SU-DHL-6 (cell line): ENCODE data around the gene TRIM43.
"Not testable (repeated sequence)": the region's sequence is repeated elsewhere in the genome, so short reads cannot be mapped to it uniquely, and the experiment has no call there.

Experiments
- H2AFZ ChIP-seq: fragments of 200-600 bp; sonication (generic); 2 replicates; pipeline ENCODE4 v1.6.1; 2014; ENCODE audit warnings: low read depth, mild to moderate bottlenecking, moderate library complexity, mixed read lengths, antibody characterized with exemption, low read length; ENCODE audit not compliant: severe bottlenecking
- H3F3A ChIP-seq: fragments of 200-600 bp; shearing (Covaris generic); 2 replicates; pipeline ENCODE4 v1.6.0; 2016; ENCODE audit warnings: antibody characterized with exemption, mild to moderate bottlenecking; ENCODE audit not compliant: insufficient read depth
- H3K27ac ChIP-seq: fragments of 200-600 bp; sonication (generic); 2 replicates; pipeline ENCODE4 v1.5.1; 2016; ENCODE audit warnings: low read depth, mild to moderate bottlenecking, low read length, moderate library complexity, mixed read lengths
- H3K27me3 ChIP-seq: fragments of 200-600 bp; sonication (generic), shearing (Covaris generic); 2 replicates; pipeline ENCODE4 v1.6.0; 2014; ENCODE audit warnings: mild to moderate bottlenecking, low read length
- H3K36me3 ChIP-seq: fragments of 200-600 bp; sonication (generic); 2 replicates; pipeline ENCODE4 v1.6.1; 2014; ENCODE audit warnings: mild to moderate bottlenecking, low read length, mixed read lengths
- H3K4me2 ChIP-seq: fragments of 300-600, 200-600 bp; shearing (Covaris generic), sonication (generic); 2 replicates; pipeline ENCODE4 v1.6.0; 2014; ENCODE audit warnings: low read length, low read depth, mild to moderate bottlenecking; ENCODE audit not compliant: poor library complexity, severe bottlenecking
- H3K4me3 ChIP-seq: fragments of 200-600 bp; sonication (generic); 2 replicates; pipeline ENCODE4 v1.5.1; 2014; ENCODE audit warnings: antibody characterized with exemption, low read length, mild to moderate bottlenecking, mixed read lengths; ENCODE audit not compliant: insufficient read depth, poor library complexity, severe bottlenecking
- H3K79me2 ChIP-seq: fragments of 200-600 bp; sonication (generic); 2 replicates; pipeline ENCODE4 v1.6.1; 2014; ENCODE audit warnings: mild to moderate bottlenecking, low read length, moderate library complexity; ENCODE audit not compliant: insufficient read depth
- H3K9ac ChIP-seq: fragments of 200-600 bp; sonication (generic); 2 replicates; pipeline ENCODE4 v1.7.0; 2014; ENCODE audit warnings: mild to moderate bottlenecking, low read length
- H3K9me2 ChIP-seq: fragments of 200-600 bp; sonication (generic); replicated peaks from 2 replicates; pipeline ENCODE4 v1.6.1; 2014; ENCODE audit warnings: low read length; ENCODE audit not compliant: insufficient read depth
- H3K9me3 ChIP-seq: fragments of 200-600 bp; sonication (generic); 2 replicates; pipeline ENCODE4 v1.6.1; 2014; ENCODE audit warnings: low read length, mixed read lengths; ENCODE audit not compliant: insufficient read depth
- H4K20me1 ChIP-seq: fragments of 200-600 bp; sonication (generic); 2 replicates; pipeline ENCODE4 v1.6.1; 2014; ENCODE audit warnings: low read depth, mild to moderate bottlenecking, antibody characterized with exemption, low read length, moderate library complexity, mixed read lengths
- CTCF ChIP-seq: fragments of 200-600 bp; sonication (generic); IDR thresholded peaks from one replicate; pipeline ENCODE4 v1.5.1; 2017; ENCODE audit warnings: antibody characterized with exemption, mild to moderate bottlenecking, low read length, moderate library complexity; ENCODE audit not compliant: insufficient read depth, poor library complexity, severe bottlenecking
- EZH2phosphoT487 ChIP-seq: fragments of 200-600 bp; sonication (generic), shearing (Covaris generic); conservative IDR thresholded peaks from 2 replicates; pipeline ENCODE4 v1.6.1; 2018; ENCODE audit warnings: mild to moderate bottlenecking, antibody characterized with exemption, low read length, moderate library complexity, mixed read lengths

TRIM43 gene

GRCh38 chr2:95573866-95574265 lies 17.9 kb upstream of the TRIM43 start:
- Histone ChIP-seq H4K20me1 (no peaks in the 10 kb centered on the region), H3K9me2 (no peaks in the 10 kb centered on the region), H3K4me3 (no peak overlapping the region), H3K79me2 (no peaks in the 10 kb centered on the region), H3K27me3 (no peaks in the 10 kb centered on the region; the same call in 1 of the 2 replicates), H3K9ac (no peak overlapping the region), H3K27ac (no peak overlapping the region), H3K9me3 (no peaks in the 10 kb centered on the region), H3F3A (no peaks in the 10 kb centered on the region), H3K36me3 (no peaks in the 10 kb centered on the region), H3K4me2 (no peak overlapping the region), H2AFZ (no peak overlapping the region)
- TF ChIP-seq CTCF (no peak), EZH2phosphoT487 (no peak)

GRCh38 chr2:95574506-95574905 lies 17.3 kb upstream of the TRIM43 start:
- no peaks in the 10 kb centered on the region for H3K9me2 ChIP-seq
- H2AFZ ChIP-seq: no peak overlapping the region
- H3K4me3 ChIP-seq: no peak overlapping the region
- no peaks in the 10 kb centered on the region for H3K36me3 ChIP-seq
- no peaks in the 10 kb centered on the region; the same call in 1 of the 2 replicates for H3K27me3 ChIP-seq
- H3K4me2 ChIP-seq: no peak overlapping the region
- H3K27ac ChIP-seq: no peak overlapping the region
- no peaks in the 10 kb centered on the region for H3F3A ChIP-seq
- H3K79me2 ChIP-seq: no peaks in the 10 kb centered on the region
- no peaks in the 10 kb centered on the region for H3K9me3 ChIP-seq
- TF ChIP-seq EZH2phosphoT487 (no peak), CTCF (no peak)
- H4K20me1 ChIP-seq: no peaks in the 10 kb centered on the region
- H3K9ac ChIP-seq: no peak overlapping the region

GRCh38 chr2:95575857-95576256 lies 15.9 kb upstream of the TRIM43 start:
- no peak overlapping the region for H3K27ac ChIP-seq
- H2AFZ ChIP-seq: no peak overlapping the region
- H3K9me3 ChIP-seq: no peaks in the 10 kb centered on the region
- no peak overlapping the region for H3K4me3 ChIP-seq
- H3K9ac ChIP-seq: no peak overlapping the region
- no peaks in the 10 kb centered on the region for H4K20me1 ChIP-seq
- no peak overlapping the region for H3K4me2 ChIP-seq
- H3F3A ChIP-seq: no peaks in the 10 kb centered on the region
- H3K27me3 ChIP-seq: no peaks in the 10 kb centered on the region
- H3K36me3 ChIP-seq: no peaks in the 10 kb centered on the region
- TF ChIP-seq CTCF: no peak
- H3K9me2 ChIP-seq: no peaks in the 10 kb centered on the region
- no peaks in the 10 kb centered on the region for H3K79me2 ChIP-seq

GRCh38 chr2:95578539-95578938 lies 13.3 kb upstream of the TRIM43 start:
- Histone ChIP-seq H3K36me3 (no peaks in the 10 kb centered on the region), H3K27ac (no peak overlapping the region), H3F3A (no peaks in the 10 kb centered on the region), H3K27me3 (no peaks in the 10 kb centered on the region), H3K9me3 (no peaks in the 10 kb centered on the region), H3K9me2 (no peaks in the 10 kb centered on the region), H3K79me2 (no peaks in the 10 kb centered on the region), H4K20me1 (no peaks in the 10 kb centered on the region), H2AFZ (no peak overlapping the region), H3K4me3 (no peak overlapping the region), H3K9ac (no peak overlapping the region), H3K4me2 (no peak overlapping the region)
- no peak for TF ChIP-seq EZH2phosphoT487
- TF ChIP-seq CTCF: no peak

- not testable (repeated sequence) for H3K27ac ChIP-seq, H4K20me1 ChIP-seq, H3F3A ChIP-seq, H3K27me3 ChIP-seq, H3K9me2 ChIP-seq, H3K79me2 ChIP-seq, H2AFZ ChIP-seq, H3K9ac ChIP-seq, H3K4me3 ChIP-seq, H3K4me2 ChIP-seq, H3K9me3 ChIP-seq, H3K36me3 ChIP-seq
Measured at GRCh38 chr2:95583545-95583944, 8.3 kb upstream of the TRIM43 start.
